Progenitor cell of endocrine pancreas (in vitro differentiated cells): ENCODE measurements around the gene SERPINB5. TPM values are rescaled to one million over a fixed set of nuclear protein-coding genes. Genes with fewer than 3 reads are reported as not detected.

Source experiments
- DNase-seq: peaks from one replicate; pipeline ENCODE4 v3.0.0; 2021; ENCODE audit warnings: low spot score; ENCODE audit not compliant: unreplicated experiment
- H3K27ac Mint-ChIP-seq: 2 replicates; pipeline ENCODE4 v1.8.0; 2021; ENCODE audit warnings: mild to moderate bottlenecking, moderate library complexity, mixed read lengths
- H3K27me3 Mint-ChIP-seq: 2 replicates; pipeline ENCODE4 v1.8.0; 2021; ENCODE audit warnings: mixed read lengths
- H3K36me3 Mint-ChIP-seq: 2 replicates; pipeline ENCODE4 v1.8.0; 2022; ENCODE audit warnings: mixed read lengths; ENCODE audit not compliant: insufficient read depth
- H3K4me1 Mint-ChIP-seq: 2 replicates; pipeline ENCODE4 v1.8.0; 2021; ENCODE audit warnings: low read depth, mixed read lengths
- H3K4me3 Mint-ChIP-seq: 2 replicates; pipeline ENCODE4 v1.8.0; 2021; ENCODE audit warnings: low read depth, mild to moderate bottlenecking, moderate library complexity, mixed read lengths
- H3K9me3 Mint-ChIP-seq: 2 replicates; pipeline ENCODE4 v1.8.0; 2021; ENCODE audit warnings: low read depth, mixed read lengths
- CTCF ChIP-seq: fragments of 200-600 bp; sonication (generic); IDR thresholded peaks from one replicate; pipeline ENCODE4 v1.5.0; 2021; ENCODE audit warnings: antibody characterized with exemption, mild to moderate bottlenecking; ENCODE audit not compliant: unreplicated experiment
- total RNA-seq: library from RNA; stranded (reverse); gene quantifications from 2 replicates; pipeline ENCODE4 v1.2.1, GENCODE V29; 2021

SERPINB5 gene
- total RNA-seq, 1 donor from 2014 or later: 0.22 TPM

- no peak overlapping the region for H3K4me3 Mint-ChIP-seq
- no peaks in the 10 kb centered on the region for H3K27me3 Mint-ChIP-seq
- H3K27ac Mint-ChIP-seq: no peak overlapping the region
- H3K4me1 Mint-ChIP-seq: no peaks in the 10 kb centered on the region
- no peaks in the 10 kb centered on the region for H3K36me3 Mint-ChIP-seq
- DNase-seq: no peak
- TF ChIP-seq CTCF: no peak
- no peaks in the 10 kb centered on the region for H3K9me3 Mint-ChIP-seq
Measured at GRCh38 chr18:63553081-63553480, 76.3 kb downstream of the SERPINB5 start.

Other genes with a start within 250 kb of the SERPINB5 start
- 3.8 and 4.1 TPM in 2 replicates for gene BCL2, start 157.2 kb upstream of the SERPINB5 start, total RNA-seq
- gene KDSR, start 109.8 kb upstream of the SERPINB5 start, total RNA-seq: 38.1 and 38.7 TPM in 2 replicates
- gene VPS4B, start 54.5 kb upstream of the SERPINB5 start, total RNA-seq: 49.1 and 56.4 TPM in 2 replicates
- not detected in 2 replicates for gene SERPINB12, start 65.4 kb downstream of the SERPINB5 start, total RNA-seq
- not detected in 2 replicates for gene SERPINB13, start 110.4 kb downstream of the SERPINB5 start, total RNA-seq
- not detected in 2 replicates for gene SERPINB4, start 167.3 kb downstream of the SERPINB5 start, total RNA-seq
- gene SERPINB3, start 184.9 kb downstream of the SERPINB5 start, total RNA-seq: not detected in 2 replicates
- gene SERPINB11, start 226.0 kb downstream of the SERPINB5 start, total RNA-seq: not detected in 2 replicates